HG03066 (cell line): Measurements from ENCODE around the gene TCAP.

ENCODE experiments used
- ATAC-seq: cut with Tn5 transposase; IDR thresholded peaks from one replicate; pipeline ENCODE4 v1.9.1; 2021; ENCODE audit warnings: low read depth; ENCODE audit not compliant: unreplicated experiment

The TCAP gene

GRCh38 chr17:39664581-39665561, at the start of gene TCAP:
TSS of gene TCAP (plus strand) at chr17:39665349. CDS start at chr17:39665360, 11 bp downstream.
- ATAC-seq, result no peak

- no peak for ATAC-seq
These were observed 49.7 kb upstream of the TCAP start for GRCh38 chr17:39615434-39615833.

GRCh38 chr17:39617100-39617445, 48.1 kb upstream of the TCAP start:
- ATAC-seq, result no peak

GRCh38 chr17:39617446-39618245, 47.5 kb upstream of the TCAP start:
- no peak for ATAC-seq

DNA sequence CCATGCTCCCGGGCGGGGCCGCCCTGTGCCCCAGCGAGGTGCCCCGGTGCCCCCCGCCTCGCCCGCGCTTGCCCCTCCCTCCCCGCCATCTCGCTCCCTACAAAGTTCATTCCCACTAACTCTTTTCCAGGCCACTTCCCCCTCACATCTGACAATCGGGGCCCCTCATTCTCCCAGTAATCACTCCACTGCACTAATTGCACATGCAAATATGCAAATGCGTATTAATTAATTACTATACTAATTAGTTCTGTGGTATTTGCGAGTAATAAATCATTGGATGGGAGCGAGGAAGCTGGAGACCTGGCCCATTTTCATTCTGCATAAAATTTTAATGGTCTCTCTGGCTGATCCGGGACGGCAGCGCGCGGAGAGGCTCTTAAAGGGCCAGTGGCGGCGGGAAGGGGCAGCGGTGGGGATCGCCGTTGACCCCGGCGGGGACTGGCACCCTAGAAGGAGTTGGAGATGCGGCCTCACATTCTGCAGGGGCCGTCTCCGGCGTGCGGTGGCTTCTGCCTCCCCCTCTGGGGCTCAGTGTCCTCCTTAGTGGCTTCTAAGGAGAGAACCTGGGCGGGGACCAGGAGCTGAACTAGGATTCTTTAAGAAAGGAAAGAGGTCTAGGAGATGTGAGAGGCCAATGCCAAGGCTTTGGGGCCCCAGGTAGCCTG, 46.8 kb upstream of the TCAP start:
- no peak for ATAC-seq

DNA sequence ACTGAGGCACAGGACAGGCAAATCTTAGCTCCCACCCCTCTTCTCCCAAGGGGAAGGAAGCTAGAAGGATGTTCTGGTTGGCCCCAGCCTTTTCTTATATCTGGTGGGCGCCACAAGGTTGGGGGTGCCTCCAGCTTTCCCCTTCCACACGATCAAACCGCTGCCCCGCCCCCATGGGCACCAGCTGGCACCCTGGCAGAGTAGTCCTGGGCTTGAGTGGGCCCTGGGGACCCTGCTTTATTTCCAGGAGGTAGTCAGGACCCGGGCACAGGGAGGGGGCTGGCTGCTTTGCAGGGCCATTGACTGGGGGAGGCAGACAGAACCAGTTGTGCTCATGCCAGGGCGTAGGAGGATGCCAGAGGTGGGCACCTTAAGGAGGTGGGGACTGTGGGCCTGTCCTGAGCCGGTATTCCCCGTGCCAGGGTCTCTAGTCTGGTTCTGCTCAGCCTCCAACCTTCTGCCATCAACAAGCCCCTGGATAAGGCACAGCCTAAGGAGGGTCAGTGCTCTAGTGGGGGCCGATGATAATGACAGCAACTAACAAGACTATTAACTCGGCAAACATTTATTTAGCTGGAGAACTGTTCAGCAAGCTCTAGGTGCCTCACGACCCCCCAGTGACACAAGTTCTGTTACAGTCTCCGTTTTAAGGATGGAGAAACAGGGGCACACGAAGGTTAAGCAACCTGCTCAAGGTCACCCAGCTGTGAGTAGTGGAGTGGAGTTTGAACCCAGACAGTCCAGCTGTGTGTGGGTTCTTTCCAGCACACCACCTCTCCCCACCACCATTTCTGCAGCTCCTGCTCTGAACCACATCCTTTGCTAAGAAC, 46.0 kb upstream of the TCAP start:
- no peak for ATAC-seq

- ATAC-seq, result no peak
These were observed 45.4 kb upstream of the TCAP start for GRCh38 chr17:39619786-39620101.

GRCh38 chr17:39621523-39622379, 43.4 kb upstream of the TCAP start:
- no peak for ATAC-seq

DNA sequence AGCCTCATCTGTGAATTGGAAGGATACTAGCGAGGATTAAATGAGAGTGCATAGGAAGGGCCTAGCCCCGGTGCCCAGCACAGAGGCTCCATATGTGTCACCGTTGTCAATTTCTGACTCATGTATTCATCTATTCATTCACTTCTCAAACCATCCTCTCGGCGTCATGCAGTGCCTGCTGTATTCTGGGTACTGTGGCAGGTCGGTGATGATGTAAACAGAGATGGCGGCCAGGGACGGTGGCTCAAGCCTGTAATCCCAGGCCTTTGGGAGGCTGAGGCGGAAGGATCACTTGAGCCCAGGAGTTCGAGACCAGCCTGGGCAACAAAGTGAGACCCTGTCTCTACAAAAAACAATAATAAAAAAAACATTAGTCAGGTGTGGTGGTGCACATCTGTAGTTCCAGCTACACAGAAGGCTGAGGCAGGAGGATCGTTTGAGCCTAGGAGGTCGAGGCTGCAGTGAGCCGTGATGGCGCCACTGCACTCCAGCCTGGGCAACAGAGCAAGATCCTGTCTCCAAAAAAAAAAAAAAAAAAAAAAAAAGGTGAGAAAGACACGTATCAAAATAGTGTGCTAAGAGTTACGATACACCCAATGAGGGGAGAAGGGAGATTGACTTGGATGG, 42.7 kb upstream of the TCAP start:
- no peak for ATAC-seq

- ATAC-seq, result no peak
These were observed 41.7 kb upstream of the TCAP start for GRCh38 chr17:39623356-39623950.

- ATAC-seq, result no peak
These were observed 40.8 kb upstream of the TCAP start for GRCh38 chr17:39624313-39624712.

- ATAC-seq, result no peak
These were observed 39.9 kb upstream of the TCAP start for GRCh38 chr17:39625198-39625785.

DNA sequence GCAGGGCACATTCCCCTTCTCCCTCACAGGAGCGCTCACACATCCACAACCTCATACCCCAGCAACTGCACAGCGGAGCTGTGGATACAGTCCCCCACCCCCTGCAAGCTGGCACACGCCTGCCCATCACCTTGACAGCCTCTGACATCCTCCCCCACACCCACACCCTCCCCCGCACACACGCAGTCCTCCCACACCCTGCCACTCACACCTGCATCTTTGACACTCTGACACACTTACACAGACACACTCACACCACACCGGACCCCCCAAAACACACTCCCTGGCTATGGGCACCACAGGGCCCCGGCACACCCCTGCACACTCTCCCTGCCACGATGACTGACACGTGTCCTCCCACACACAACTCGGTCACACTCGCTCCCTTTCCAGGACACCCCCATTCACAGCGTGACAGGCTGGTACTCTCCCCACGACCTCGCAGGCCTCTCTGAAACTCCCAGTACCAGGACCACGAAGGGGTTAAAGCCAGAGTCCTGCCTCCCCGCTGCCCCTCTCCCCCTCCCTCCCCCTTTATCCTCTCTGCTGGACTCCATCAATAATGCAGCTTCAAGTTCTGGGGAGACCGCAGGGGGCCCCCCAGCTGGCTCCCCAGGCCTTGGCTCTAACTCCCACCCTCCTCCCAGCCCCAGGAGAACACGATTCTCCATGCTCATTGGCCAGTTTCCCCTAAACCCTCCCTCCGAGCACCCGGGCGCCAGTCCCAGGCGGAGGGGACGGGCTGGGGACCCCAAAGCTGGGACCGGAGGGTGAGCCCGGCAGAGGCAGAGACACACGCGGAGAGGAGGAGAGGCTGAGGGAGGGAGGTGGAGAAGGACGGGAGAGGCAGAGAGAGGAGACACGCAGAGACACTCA, 38.7 kb upstream of the TCAP start, which contains the start of gene PPP1R1B:
Gene PPP1R1B (plus strand): TSS at position 782 of the 876 bp plus-strand sequence. CDS start 441 bp downstream, outside the sequence.
- no peak for ATAC-seq

GRCh38 chr17:39627047-39627711, 38.0 kb upstream of the TCAP start:
- no peak for ATAC-seq

GRCh38 chr17:39627712-39628516, 37.2 kb upstream of the TCAP start:
- no peak for ATAC-seq
